ENCODE data around the gene SUMF1. TPM values are rescaled to one million over a fixed set of nuclear protein-coding genes. Genes with fewer than 3 reads are reported as not detected.

The SUMF1 gene
- total RNA-seq: 41.0 and 42.5 TPM in 2 replicates

DNA sequence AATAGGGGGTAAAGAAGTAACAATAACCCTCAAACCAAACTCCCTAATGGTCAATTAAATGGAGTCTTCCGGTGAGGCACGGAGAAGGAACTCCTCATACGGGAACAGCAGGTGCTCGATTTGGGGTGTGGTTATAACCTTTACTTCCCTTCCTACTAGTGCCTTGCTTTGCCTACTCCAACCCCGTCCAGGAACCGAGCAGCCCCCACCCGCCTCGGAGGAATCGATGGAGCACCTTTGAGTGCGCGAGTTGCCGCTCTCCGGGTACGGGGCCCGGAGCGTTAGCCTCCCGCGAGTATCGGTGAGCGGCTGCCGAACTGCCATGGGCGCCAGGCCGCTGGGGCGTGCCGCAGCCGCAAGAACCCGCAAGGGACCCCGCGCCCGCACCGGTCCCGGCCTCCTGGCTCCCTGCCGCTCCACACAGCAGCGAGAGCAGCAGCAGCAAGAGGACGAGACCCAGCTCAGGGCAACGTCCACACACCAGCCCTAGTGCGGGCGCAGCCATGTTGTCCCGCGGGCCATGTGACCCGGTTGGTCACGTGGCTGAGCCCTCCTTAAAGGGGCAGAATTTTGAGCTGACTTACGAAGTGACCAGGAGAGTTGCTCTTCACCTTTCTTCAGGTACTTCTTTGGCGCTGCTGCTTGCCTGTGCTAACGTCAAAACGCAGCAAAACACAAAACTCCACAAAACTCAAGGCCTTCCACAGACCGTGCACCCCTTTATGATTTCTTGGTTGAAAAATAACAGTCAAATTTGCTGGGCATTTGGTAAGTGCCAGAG is at the start of gene SUMF1:
SUMF1 (minus strand) TSS at position 529 of the 781 bp plus-strand sequence; CDS start at position 505, 24 bp downstream.
- peak; percentile 78 to 79 for DNase-seq (ENCODE audit: low read depth in 2 of 2)

DNA sequence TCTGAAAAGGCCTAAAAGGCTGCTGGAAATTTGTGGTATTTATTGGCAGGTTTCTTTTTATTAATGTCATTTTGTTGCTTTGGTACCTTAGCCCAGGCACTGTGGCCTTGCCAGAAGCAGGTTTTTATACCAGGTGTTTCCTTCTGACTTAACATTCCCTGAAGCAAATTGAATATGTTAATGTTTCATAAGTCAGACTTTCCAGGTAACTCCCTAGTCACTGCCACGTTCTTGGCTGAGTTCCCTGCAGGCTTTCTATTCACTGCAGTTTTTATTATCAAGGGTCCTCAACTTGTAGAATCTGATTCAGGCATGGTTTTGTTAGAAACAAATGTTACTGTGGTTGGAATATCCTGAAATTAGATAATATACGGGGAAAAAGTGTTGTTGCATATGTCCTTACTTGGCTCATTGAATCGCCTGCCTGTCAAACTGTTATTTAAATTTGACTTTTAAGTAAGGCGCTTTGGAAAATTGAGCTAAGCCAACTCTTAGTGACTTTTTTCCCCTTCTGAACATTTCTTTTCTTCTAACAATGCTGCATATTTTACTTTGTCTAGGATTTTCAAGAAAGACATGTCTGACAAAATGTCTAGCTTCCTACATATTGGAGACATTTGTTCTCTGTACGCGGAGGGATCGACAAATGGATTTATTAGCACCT is 49.0 kb upstream of the SUMF1 start:
- no peak for DNase-seq (ENCODE audit: low read depth in 2 of 2)

DNA sequence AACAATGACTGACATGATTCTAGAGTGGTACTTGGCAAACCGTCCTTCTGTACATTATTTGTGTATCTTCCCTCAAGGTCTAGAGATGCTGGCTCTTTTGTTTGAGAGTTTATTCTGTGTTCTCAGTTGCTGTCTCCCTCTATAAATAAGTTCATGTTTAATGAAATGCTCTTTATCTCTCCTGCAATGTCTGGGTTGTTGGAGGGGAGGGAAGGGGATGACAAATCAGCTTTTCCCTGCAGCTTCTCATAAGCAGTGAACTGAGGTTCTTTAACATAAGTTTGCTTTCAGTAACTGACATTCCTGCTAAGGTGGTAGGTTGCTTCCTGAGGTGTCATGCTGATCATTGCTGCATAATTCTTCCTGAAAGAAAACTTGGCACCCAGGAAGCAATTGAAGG is 47.8 kb upstream of the SUMF1 start:
- DNase-seq (ENCODE audit: low read depth in 2 of 2): no peak

DNA sequence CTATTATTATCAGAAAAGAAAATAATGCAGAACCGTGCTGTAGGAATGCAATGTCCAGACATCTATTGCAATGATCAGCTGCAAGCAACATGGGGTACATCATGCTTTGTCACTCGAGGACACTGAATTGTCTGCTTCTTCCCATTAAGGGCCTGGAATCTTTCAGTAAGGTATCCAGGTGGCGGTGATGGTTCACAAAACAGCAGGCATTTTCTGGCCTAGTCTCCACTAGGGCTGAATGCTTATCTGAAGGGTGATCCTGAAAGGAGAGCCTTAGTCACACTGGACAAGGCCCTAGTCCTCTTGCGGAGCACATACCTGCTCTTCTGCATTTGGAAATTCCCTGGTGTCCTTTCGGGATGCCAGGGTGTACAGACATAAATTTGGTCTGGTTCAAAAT is 47.3 kb upstream of the SUMF1 start:
- DNase-seq (ENCODE audit: low read depth in 2 of 2): no peak

DNA sequence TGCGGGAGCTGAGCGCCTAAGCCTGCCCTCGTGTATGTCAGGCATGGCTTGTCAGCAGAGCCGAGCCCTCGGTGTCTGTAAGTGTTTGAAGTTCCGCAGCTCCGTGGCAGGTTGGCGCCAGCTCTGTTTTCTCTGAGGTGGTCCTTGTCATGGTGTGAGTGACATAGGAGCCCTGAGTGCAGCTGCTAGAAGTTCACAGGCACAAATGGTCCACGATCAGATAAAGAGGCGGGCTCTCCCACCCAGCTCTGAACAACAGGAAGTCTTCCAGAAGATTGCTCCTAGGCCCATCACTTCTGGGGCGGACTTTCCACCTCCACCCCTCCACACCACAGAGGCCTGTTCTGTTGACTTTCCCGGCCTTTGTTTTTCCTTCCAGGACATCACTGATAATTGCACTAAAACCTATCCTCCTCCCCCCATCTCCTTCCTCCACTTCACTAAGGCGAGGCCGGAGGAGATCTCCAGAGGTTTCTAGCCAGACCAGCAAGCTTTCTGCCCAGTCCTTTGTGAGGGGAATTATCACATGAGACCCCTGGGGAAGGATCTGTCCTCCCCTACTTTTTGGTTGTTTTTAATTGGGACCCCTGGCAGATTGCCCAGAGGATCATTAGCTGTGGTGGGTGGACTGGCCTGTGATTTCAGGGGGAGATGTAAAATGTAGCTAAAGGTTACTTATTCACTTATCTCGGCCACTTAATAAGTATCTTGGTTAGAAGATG is 46.0 kb upstream of the SUMF1 start:
- DNase-seq (ENCODE audit: low read depth in 2 of 2): peak in 1 of 2 donors; percentile 5

DNA sequence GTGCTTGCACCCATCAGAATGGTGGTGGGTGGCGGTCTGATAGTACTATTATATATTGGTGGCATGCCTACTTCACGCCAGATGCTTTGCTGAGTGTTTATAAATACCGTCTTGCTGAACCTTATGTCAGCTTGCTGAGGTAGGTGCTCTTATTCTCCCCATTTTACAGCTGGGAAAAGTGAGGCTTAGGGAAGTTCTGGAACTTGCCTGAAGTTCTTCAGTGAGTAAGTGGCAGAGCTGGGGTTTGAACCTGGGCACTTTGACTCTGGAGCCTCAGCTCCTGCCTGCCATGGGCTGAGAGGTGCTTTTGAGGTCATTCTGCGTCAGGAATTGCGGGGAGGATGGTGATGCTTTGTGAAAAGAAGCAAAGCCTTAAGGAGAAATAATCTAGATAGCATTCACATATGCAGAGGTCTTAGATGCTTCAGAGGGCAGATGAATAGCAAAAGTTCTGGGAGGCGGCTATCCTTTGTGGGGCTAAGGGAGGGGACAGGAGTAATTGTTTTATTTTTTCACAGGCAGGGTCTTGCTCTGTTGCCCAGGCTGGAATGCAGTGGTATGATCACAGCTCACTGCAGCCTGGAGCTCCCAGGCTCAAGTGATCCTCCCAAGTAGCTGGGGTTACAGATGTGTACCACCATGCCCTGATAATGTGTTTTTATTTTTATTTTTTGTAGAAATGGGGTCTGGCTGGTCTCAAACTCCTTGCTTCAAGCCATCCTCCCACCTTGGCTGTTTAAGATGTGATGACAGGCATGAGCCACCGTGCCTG is 44.6 kb upstream of the SUMF1 start:
- no peak for DNase-seq (ENCODE audit: low read depth in 2 of 2)

DNA sequence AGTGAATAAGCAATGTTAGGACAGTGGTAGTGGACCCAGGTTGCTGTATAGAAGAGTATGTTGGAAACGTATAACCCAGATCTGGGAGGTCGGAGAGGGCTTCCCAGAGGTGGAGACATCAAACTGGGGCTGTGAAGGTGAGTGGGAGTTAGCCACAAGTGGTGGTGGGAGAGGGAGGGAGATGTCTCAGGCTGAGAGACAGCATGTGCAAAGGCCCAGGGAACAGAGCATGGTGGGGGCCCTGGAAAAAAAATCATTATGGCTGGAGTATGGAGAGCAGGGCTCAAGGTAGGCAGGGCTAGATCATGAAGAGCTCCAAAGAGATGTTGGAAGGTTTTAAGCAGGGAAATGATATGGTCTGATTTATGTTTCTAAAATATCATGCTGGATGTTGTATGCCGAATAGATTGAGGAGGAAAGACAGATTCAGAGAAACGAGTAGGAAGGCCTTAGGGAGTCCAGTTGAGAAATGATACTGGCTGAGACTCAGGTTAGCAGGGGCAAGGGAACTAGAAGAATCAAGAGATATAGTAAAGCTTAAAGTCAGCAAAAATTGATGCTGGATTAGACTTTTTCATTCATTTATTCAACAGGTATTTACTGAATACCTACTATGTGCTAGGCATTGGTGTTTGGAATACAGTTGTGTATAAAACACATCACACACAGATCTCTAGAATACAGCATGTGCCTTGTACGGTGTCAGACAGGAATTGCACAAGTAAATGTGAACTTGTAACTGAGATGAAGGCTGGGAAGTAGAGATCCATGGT is 43.1 kb upstream of the SUMF1 start:
- no peak for DNase-seq (ENCODE audit: low read depth in 2 of 2)

DNA sequence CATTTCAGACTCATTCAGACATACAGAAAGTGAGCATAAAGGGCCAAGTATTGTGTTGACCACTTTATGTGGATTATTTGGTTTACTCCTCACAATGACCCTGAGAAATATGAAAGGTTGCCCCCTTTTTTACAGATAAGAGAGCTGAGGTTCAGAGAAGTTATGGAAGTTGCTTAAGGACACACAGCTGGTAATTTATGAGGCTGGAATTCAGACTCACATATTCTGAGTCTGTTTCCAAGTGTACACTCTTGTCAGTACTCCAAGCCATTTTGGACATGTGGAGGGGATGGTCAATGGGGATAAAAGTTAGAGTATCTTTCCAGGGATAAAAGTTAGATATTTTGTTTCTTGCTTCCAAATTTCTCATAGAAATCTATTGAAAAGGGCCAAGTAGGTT is 42.0 kb upstream of the SUMF1 start:
- DNase-seq (ENCODE audit: low read depth in 2 of 2): no peak

DNA sequence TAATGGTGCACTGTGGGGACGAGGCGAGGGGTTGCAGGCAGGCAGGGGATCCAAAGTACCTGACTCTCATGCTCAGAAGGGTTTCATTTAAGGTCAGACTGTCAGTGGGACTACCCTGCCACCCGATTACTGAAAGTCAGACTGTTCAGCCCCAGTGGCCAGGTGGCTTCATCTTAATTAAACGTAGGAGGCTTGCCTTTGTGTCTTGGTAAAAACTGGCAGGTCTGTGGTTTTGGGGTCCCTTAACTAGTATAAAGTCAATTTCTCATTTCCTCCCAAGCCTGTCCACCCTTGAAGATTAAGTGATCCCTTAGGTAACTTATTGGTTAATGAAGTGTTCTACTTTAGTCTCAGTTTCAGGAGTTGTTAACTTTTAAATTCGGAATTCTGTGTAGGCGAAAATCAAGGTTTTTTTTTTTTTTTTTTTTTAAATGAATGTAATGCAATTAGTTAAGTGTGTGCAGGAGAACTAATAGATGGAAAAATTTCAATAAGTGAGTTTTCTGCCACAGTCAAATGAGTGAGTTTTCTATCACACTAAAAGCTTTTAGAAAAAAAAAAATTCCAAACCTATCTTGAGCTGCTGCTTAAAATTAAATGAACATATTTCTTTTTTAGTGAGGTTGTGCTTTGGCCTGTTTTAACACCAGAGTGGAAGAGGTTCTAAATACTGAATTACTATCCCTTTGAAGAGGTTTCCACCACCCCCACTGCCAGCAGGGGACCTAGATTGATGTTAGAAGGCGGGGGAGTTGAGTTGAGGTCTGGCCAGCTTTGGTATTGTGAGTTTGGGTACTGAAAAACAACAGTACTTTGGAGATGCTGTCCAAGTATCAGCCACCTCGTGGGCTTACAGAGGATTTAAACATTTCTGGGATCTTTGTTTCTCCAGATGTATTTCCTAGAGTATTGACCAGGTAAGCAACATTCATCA is 41.2 kb upstream of the SUMF1 start:
- no peak for DNase-seq (ENCODE audit: low read depth in 2 of 2)

DNA sequence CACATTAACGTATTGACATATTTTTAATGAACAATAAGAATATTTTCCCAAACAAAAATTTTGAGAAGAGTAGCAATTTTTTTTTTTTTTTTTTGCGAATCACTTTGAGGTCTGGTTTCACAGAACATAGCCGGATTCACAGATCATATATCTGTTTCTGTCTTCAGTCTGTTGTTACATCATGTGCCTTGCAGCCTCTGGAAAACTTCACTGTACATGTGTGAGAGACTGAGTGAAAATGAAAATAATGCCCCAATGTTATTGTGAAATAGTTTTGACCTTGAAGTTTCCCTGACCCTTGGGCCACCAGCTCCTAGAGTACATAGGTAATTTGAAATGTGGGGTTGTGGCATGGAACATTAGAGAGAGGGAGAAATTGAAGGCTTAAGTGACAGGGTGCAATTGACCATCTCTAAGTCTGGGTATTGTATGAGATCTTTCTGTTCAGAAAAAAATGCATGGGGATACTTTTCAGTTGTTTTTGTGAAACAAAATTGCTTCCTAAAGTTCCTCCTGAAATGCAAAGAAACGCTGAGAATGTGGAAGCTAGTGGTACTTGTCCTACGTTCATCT is 40.0 kb upstream of the SUMF1 start:
- DNase-seq (ENCODE audit: low read depth in 2 of 2): no peak

DNA sequence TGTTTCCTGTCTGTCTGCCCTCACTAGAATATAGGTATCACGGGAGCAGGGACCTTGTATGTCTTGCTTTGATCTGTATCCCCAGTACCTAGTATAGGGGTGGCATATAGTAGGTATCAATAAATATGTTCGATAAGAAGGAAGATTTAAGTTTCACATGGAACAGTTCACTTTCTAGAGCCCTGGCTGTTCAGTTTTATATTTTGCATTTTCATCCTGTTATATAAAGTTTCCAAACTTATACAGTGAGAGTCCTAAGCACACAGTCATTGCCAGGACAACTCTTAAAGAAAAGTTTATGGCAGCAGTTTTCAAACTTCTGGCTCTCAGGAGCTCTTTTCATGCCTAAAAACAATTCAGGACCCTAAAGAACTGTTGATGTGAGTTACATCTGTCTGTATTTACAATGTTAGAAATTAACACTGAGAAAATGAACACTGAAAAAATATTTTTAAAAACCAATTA is 39.5 kb upstream of the SUMF1 start:
- DNase-seq (ENCODE audit: low read depth in 2 of 2): no peak

DNA sequence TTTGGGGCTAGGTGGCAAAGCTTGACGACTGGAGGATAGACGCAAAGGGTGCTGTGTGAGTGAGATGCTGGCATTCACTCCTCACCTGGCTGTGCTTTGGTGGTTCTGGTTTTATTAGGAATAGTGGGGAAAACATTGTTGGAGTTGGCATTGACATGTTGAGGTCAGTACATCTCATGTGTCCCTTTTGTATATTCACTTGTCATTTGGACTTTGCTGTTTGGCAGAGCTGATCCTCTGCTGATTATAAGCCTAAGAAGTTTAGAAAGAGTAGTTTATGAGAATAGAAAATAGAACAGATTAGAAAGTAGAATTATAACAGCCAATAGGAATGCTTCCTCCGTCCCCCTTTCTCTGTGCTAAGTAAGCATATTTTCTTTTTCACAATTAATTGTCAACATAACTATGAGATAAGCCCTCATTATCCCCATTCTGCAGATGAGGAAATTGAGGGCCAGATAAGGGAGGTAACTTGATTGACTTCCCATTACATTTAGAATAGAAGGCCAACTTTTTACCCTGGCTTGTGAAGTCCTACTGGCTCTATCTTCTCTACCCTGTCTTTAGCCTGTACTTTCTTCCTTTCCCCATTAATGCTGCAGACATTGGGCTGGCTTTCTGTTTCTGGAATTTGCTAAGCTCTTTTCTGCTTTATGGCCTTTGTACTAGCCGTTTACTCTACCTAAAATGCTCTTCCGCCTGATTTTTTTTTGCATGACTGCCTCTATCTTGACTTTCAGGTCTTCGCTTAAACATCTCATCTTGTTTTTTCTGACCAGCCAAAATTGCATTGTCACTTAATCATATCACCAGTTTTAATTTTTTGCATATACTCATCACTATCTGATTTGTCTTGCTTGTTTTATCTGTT is 38.9 kb upstream of the SUMF1 start:
- no peak for DNase-seq (ENCODE audit: low read depth in 2 of 2)

DNA sequence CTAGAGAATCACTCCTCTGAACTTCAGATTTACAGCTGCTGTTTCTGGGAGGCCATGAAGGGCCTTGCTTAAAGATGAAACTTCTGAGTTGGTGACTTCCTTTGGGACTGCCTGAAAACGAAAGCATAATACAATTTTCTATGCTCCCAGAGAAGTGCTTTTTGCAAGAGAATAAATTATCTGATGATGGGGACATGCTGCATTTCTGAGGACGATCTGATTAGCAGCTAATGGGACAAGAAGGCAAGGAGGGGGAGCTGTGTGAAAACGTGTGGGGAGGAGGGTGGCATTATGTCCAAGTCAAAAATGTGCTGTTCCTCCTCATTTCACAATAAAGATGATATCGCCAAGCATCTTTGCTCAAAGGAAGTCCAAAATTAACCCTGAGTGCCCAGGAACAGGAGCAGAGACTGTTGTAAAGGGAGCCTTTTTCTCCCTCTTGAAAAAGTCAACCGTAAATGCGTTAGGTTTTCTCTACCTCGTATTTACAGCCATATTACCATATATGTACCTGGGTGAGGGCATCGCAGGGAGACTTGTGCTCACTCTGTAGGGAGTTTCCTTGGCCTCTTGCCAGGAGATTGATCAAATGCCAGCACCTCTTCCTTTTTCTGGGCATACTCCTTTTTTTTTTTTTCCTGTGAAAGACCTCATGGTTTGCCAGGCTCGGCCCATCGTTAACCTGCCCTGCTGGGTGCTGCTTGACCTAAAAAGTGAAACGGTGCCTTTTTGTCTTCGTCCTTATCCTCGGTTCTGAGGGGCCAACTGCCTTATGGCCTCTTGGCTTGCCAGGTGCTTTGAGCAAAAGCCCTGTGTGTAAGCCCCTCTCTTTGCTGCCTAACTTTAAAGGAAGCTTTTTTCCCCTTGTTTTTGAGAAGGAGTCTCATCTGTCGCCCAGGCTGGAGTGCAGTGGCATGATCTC is 37.5 kb upstream of the SUMF1 start:
- peak; percentile 4 to 26 for DNase-seq (ENCODE audit: low read depth in 2 of 2)

DNA sequence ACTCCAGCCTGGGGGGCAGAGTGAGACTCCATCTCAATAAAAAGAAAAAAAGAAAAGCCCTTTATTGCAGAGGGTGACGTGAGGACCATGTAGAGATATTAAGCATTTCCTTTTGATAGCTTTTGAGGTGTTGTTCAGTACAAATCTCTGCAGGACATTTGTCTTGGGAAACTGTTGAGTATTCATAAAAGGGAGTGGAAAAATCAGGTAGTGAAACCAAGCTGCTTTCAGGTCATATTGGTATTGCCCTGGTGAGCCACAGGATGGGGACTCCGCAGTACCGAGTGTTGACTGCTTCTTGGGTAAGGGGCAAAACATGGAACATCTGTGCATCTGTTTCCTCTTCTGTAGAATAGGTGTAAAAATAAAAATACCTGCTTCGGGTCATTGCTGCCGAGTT is 36.0 kb upstream of the SUMF1 start:
- DNase-seq (ENCODE audit: low read depth in 2 of 2): no peak

DNA sequence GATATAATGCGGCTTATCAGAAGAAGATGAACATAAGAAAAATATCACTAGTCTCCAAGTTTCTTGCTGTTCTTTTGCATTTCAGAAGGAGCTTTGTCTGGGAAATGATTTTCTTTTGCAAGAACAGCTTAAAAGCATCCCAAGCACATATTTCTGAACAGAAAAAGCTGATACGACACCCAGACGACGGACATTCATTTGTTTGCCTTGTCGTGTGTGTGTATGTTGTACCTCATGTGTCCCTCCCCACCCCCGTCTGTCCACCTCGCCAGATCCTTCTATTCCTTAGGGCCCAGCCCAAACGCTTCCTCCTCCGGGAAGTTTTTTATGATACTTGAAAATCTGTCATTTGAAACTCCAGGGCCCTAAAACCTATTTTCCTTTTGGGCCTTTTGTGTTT is 34.9 kb upstream of the SUMF1 start:
- no peak for DNase-seq (ENCODE audit: low read depth in 2 of 2)

DNA sequence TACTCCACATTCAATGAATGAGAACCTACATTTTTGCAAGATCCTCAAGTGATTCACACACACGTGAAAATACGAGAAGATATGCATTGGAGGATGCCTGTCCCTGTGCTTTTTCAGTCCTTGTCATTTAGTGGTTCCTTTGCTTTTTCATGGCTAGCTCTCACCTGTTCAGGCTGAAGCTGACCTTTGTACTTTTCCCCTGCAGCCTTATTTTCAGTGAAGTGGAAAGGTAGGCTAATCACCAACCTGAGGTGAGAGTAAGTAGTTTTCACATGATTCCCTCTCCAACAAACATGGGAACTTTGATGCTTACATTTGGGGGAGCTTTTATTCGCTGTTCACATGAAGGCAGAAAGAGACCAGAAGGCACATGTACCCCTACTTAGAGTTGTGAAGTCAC is 34.4 kb upstream of the SUMF1 start:
- no peak for DNase-seq (ENCODE audit: low read depth in 2 of 2)

DNA sequence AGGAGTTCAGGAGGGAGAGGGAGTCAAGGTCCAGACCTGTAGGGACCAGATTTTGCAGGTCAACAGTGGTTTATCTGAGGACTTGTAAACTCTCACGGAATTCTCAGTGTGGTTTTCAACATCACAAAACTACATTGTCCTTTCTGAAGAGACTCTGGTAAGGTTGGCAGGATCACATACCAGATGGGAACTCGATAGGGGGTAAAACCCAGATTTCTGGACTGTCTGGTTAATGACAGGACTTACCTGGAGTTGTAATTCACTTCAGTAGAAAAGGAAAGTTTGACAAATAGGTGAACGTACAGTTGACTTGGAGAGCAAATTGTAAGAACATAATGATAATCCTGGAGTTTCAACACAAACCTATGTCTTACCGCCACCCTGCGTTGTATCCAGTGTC is 31.4 kb upstream of the SUMF1 start:
- no peak for DNase-seq (ENCODE audit: low read depth in 2 of 2)

Measured in lung microvascular endothelial cell (primary cell).